Measurements from ENCODE around the gene C1QTNF8.

Gene C1QTNF8

GRCh38 chr16:1127971-1128715 is 32.1 kb upstream of the C1QTNF8 start:
- TF ChIP-seq CTCF (IDR thresholded peaks at IDR 0.05; ENCODE audit: low read depth, low read length) = no peak

GRCh38 chr16:1127101-1127500 is 31.1 kb upstream of the C1QTNF8 start:
- no peak for DNase-seq (ENCODE audit: low read depth, low spot score)
- in situ Hi-C loops (cut with HindIII; ENCODE audit: low sequenced_read_pairs) = no loop called here
- no peak overlapping the region for H3K4me3 ChIP-seq (ENCODE audit: low read depth, low read length)
- no peak for TF ChIP-seq CTCF (IDR thresholded peaks at IDR 0.05; ENCODE audit: low read depth, low read length)

More at GRCh38 chr16:1127971-1128715, 32.1 kb upstream of the C1QTNF8 start:
- no peak overlapping the region for H3K4me3 ChIP-seq (ENCODE audit: low read depth, low read length)
- no peak for DNase-seq (ENCODE audit: low read depth, low spot score)
- in situ Hi-C loops (cut with HindIII; ENCODE audit: low sequenced_read_pairs) = no loop called here

- DNase-seq (ENCODE audit: low read depth, low spot score) = no peak
- no peak overlapping the region for H3K4me3 ChIP-seq (ENCODE audit: low read depth, low read length)
- no peak for TF ChIP-seq CTCF (IDR thresholded peaks at IDR 0.05; ENCODE audit: low read depth, low read length)
- in situ Hi-C loops (cut with HindIII; ENCODE audit: low sequenced_read_pairs) = no loop called here
These were observed 30.5 kb upstream of the C1QTNF8 start for GRCh38 chr16:1126586-1126985.

GRCh38 chr16:1126044-1126443 is 30.0 kb upstream of the C1QTNF8 start:
- no peak overlapping the region for H3K4me3 ChIP-seq (ENCODE audit: low read depth, low read length)
- no peak for DNase-seq (ENCODE audit: low read depth, low spot score)
- in situ Hi-C loops (cut with HindIII; ENCODE audit: low sequenced_read_pairs) = no loop called here
- no peak for TF ChIP-seq CTCF (IDR thresholded peaks at IDR 0.05; ENCODE audit: low read depth, low read length)

- no peak for TF ChIP-seq CTCF (IDR thresholded peaks at IDR 0.05; ENCODE audit: low read depth, low read length)
These were observed 29.4 kb upstream of the C1QTNF8 start for GRCh38 chr16:1125471-1125870.

GRCh38 chr16:1124795-1125194 is 28.8 kb upstream of the C1QTNF8 start:
- in situ Hi-C loops (cut with HindIII; ENCODE audit: low sequenced_read_pairs) = no loop called here
- DNase-seq (ENCODE audit: low read depth, low spot score) = no peak
- no peak for TF ChIP-seq CTCF (IDR thresholded peaks at IDR 0.05; ENCODE audit: low read depth, low read length)
- H3K4me3 ChIP-seq (ENCODE audit: low read depth, low read length) = no peak overlapping the region

More at GRCh38 chr16:1125471-1125870, 29.4 kb upstream of the C1QTNF8 start:
- peak; percentile 4 for DNase-seq (ENCODE audit: low read depth, low spot score)
- in situ Hi-C loops (cut with HindIII; ENCODE audit: low sequenced_read_pairs) = no loop called here
- no peak overlapping the region for H3K4me3 ChIP-seq (ENCODE audit: low read depth, low read length)

Measured in astrocyte of the spinal cord (primary cell).